DMS153 (cell line): Measurements from ENCODE around the gene ABI3.
"Not testable (repeated sequence)": the region's sequence is repeated elsewhere in the genome, so short reads cannot be mapped to it uniquely, and the experiment has no call there.

ENCODE experiments used
- DNase-seq: peaks from one replicate; lab custom pipeline; 2025; lab: John Stamatoyannopoulos, UW

The ABI3 gene

GRCh38 chr17:49210158-49211029 lies at the start of gene ABI3, which contains the start of gene GNGT2:
Gene ABI3, plus strand, starts transcription at chr17:49210707. Its CDS starts 18 bp downstream, at chr17:49210725.
Gene GNGT2, minus strand, starts transcription at chr17:49210574. Its CDS starts 3,152 bp downstream, at chr17:49207422.
- DNase-seq, result no peak

- no peak for DNase-seq
These were observed 47.6 kb upstream of the ABI3 start for GRCh38 chr17:49162866-49163265.

GRCh38 chr17:49165143-49165542 lies 45.4 kb upstream of the ABI3 start:
- no peak for DNase-seq

GRCh38 chr17:49168706-49169105 lies 41.8 kb upstream of the ABI3 start:
- no peak for DNase-seq

GRCh38 chr17:49170216-49170615 lies 40.3 kb upstream of the ABI3 start:
- DNase-seq, result no peak

- DNase-seq, result not testable (repeated sequence)
These were observed 39.8 kb upstream of the ABI3 start for GRCh38 chr17:49170711-49171110.

GRCh38 chr17:49175978-49176377 lies 34.5 kb upstream of the ABI3 start:
- not testable (repeated sequence) for DNase-seq

- no peak for DNase-seq
These were observed 30.2 kb upstream of the ABI3 start for GRCh38 chr17:49180303-49180702.

GRCh38 chr17:49180998-49181635 lies 29.4 kb upstream of the ABI3 start:
- DNase-seq, result no peak

- DNase-seq, result no peak
These were observed 27.2 kb upstream of the ABI3 start for GRCh38 chr17:49183341-49183740.

- no peak for DNase-seq
These were observed 26.7 kb upstream of the ABI3 start for GRCh38 chr17:49183801-49184200.

GRCh38 chr17:49184522-49184921 lies 26.0 kb upstream of the ABI3 start:
- DNase-seq, result not testable (repeated sequence)

- DNase-seq, result not testable (repeated sequence)
These were observed 25.1 kb upstream of the ABI3 start for GRCh38 chr17:49185381-49185780.

GRCh38 chr17:49187301-49187700 lies 23.2 kb upstream of the ABI3 start:
- no peak for DNase-seq

GRCh38 chr17:49190932-49191331 lies 19.6 kb upstream of the ABI3 start:
- DNase-seq, result no peak

GRCh38 chr17:49191409-49191916 lies 19.0 kb upstream of the ABI3 start:
- no peak for DNase-seq

GRCh38 chr17:49191917-49192741 lies 18.4 kb upstream of the ABI3 start:
- DNase-seq, result peak; percentile 90

GRCh38 chr17:49193513-49194296 lies 16.8 kb upstream of the ABI3 start:
- peak; percentile 19 for DNase-seq

GRCh38 chr17:49194297-49194607 lies 16.3 kb upstream of the ABI3 start:
- no peak for DNase-seq

- DNase-seq, result no peak
These were observed 14.8 kb upstream of the ABI3 start for GRCh38 chr17:49195751-49196150.

GRCh38 chr17:49196520-49196919 lies 14.0 kb upstream of the ABI3 start:
- no peak for DNase-seq
